ENCODE results near the gene ZIC2.

Gene ZIC2

DNA sequence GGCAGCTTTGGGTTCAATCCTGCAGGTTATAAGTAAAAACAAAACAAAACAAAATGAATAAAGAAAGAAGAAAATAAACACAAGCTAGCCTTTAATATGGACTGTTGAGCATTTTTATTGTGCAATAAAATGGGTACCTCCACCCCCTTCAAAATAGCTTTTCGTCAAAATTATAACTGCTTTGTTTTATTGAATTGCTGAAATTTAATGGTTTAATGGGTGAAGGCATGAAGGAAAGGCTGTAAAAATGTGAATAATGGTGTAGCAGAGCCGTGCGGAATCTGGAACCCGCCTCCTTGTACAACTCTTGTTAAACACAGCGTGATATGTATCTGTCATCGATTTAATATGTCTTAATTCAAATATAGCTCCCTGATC lies 7.8 kb upstream of the ZIC2 start:
- DNase-seq (ENCODE audit: extremely low read depth in 1 of 2, low read depth in 1 of 2): no peak

DNA sequence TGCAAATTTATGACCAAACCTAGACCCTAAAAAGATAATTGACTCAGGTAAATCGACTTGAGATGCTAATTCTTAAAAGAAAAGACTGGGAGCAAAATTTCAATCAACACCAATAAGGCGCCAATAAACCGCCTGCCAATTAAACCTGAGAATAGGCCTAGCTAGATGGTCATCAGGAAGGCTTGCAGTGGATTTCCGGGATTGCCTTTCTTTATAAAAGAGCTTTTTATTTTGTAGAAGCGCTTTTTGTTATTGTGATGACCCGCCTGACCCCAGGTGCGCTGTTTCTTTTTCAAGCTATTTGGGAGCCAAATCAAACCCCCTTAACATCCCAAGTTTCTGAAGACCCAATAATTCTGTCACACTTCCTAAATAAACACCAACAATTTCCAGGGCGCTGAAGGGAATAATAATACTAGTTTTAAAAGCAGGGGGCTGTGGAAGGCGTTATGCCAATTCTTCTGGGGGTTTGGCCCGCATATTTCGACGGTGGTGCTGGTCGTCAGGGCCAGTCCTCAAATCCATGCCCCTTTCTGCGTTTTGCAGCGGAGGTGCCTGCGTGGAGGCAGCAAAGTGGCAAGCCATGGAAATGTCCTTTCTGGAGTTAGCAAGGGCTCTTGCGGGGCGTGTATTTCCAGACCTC lies 7.2 kb upstream of the ZIC2 start:
- no peak for DNase-seq (ENCODE audit: extremely low read depth in 1 of 2, low read depth in 1 of 2)

DNA sequence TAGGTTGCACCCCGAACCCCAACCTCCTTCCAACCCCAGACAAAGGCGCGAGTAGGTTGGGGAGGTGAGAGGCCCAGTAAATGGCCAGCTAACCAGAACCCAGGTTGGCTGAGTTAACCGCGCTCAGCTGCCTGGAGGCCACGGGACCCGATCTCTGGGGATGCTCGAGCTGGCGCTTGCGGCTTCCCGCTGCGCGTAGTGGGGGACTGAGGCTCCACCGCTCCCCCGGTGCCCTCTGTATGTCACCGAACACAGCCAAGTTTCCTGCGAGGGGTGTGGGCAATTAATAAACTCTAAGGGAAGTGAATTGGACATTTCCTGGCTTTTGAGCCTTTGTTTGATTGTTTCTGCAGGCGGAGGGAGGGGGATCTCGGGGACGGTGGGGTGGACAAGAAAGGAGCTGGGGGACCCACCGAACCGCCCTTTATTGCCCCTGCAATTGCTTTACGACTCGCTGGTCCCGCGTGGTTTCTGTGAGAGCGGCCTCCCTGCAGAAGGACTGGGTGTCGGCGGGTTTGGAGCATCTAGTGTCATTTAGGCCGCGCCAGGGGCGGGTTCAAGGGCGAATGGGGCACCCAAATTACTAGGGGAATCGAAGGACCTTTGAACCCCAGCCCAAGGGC lies 6.5 kb upstream of the ZIC2 start:
- DNase-seq (ENCODE audit: extremely low read depth in 1 of 2, low read depth in 1 of 2): no peak

DNA sequence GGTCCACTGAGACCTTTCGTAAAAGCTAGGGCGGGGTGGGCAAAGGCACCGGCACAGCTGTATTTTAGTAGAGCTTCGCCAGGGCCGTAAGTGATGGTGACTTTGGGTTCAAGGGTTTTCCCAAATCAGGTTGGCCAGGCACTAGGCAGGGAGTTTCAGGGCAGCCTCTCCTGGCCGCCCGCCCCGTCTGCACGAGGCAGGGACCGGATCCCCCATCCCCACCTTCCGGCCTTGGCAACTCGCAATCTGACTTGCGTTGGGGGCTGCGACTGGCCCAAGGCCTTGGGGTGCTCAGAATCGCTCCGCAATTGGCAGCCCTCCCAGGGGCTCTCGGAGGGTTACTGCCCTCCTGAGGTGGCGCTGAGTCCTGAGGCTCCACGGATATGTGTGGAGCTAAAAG lies 6.0 kb upstream of the ZIC2 start:
- no peak for DNase-seq (ENCODE audit: extremely low read depth in 1 of 2, low read depth in 1 of 2)

- no peak for DNase-seq (ENCODE audit: extremely low read depth in 1 of 2, low read depth in 1 of 2)
These were observed 5.0 kb upstream of the ZIC2 start for GRCh38 chr13:99976575-99976974.

DNA sequence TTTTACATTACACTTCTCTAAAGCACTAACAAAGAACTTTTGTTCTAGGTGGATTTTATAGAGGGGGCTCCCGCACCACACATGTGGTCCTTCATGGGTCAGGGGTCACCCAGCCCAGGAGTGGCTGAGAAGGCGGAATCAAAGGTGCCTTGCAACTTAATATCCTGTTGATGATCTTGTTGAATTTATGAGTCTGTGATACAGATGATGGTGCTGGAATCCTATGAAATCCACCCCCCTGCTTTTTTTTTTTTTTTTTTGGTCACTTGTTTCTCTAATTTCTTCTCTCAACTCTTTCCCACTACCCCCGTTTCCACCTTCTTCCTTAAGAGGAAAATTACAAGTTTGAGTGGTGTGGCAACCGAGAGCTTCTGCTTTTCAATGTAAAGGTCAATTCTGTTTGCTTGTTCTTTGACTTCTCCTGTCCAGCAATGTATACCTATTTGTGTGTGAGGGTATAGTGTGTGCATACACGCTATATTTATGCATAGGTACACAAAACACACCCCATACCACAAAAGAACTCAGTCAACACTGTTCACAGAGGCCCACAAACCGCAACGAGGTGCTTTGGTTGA lies 4.2 kb upstream of the ZIC2 start:
- no peak for DNase-seq (ENCODE audit: extremely low read depth in 1 of 2, low read depth in 1 of 2)

DNA sequence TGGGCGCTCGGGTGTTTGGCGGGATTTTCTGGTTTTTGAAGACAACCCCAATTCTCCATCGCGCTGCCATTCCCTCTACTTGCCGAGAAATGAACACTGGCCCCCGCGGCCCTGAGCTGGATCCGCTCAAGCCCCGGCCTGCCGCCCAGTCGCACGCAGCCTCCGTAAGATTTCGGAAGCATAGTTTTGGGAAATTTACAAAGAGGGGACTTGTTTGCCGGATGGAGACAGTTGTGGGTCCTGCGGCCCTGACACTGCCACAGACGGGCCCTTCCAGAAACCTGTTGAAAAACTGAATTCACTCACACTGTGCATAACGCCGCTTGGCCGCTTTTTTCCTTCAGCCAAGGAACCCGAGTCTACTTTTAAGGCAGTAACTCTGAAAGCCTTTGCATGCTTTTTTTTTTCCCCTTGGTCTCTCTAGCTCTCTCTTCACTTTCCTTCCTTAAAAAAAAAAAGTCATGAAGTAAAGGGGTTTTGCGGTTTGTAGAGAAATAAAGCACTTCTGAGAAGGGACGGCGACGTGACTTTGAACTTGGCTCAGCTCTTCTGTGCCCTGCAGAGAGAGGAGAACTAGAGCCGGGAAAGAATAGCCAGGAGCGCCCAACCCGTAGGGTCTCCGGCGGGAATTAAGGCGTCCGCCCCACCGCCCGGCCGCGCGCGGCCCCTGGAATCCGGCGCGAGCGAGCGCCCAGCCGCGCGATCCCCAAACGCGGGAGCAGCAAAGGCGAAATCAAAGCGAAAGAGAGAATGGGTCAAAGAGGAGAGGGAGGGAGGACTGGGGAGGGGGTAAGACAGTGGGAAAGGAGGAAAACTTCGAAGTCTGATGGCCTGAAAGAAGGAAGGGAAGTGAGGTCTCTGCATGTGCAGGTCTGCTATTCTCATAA lies 3.4 kb upstream of the ZIC2 start:
- DNase-seq (ENCODE audit: extremely low read depth in 1 of 2, low read depth in 1 of 2): no peak

- DNase-seq (ENCODE audit: extremely low read depth in 1 of 2, low read depth in 1 of 2): no peak
These were observed 2.7 kb upstream of the ZIC2 start for GRCh38 chr13:99978799-99979452.

GRCh38 chr13:99979453-99980200 lies 2.0 kb upstream of the ZIC2 start:
- DNase-seq (ENCODE audit: extremely low read depth in 1 of 2, low read depth in 1 of 2): no peak

GRCh38 chr13:99980201-99980823 lies 1.3 kb upstream of the ZIC2 start:
- DNase-seq (ENCODE audit: extremely low read depth in 1 of 2, low read depth in 1 of 2): peak; percentile 21 to 45

- DNase-seq (ENCODE audit: extremely low read depth in 1 of 2, low read depth in 1 of 2): no peak
These were observed 505 bp upstream of the ZIC2 start for GRCh38 chr13:99980824-99981734.

DNA sequence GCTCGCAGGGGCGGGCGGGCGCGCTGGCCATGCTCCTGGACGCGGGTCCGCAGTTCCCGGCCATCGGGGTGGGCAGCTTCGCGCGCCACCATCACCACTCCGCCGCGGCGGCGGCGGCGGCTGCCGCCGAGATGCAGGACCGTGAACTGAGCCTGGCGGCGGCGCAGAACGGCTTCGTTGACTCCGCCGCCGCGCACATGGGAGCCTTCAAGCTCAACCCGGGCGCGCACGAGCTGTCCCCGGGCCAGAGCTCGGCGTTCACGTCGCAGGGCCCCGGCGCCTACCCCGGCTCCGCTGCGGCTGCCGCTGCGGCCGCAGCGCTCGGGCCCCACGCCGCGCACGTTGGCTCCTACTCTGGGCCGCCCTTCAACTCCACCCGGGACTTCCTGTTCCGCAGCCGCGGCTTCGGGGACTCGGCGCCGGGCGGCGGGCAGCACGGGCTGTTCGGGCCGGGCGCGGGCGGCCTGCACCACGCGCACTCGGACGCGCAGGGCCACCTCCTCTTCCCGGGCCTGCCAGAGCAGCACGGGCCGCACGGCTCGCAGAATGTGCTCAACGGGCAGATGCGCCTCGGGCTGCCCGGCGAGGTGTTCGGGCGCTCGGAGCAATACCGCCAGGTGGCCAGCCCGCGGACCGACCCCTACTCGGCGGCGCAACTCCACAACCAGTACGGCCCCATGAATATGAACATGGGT lies 599 bp downstream of the ZIC2 start:
- no peak for DNase-seq (ENCODE audit: extremely low read depth in 1 of 2, low read depth in 1 of 2)

DNA sequence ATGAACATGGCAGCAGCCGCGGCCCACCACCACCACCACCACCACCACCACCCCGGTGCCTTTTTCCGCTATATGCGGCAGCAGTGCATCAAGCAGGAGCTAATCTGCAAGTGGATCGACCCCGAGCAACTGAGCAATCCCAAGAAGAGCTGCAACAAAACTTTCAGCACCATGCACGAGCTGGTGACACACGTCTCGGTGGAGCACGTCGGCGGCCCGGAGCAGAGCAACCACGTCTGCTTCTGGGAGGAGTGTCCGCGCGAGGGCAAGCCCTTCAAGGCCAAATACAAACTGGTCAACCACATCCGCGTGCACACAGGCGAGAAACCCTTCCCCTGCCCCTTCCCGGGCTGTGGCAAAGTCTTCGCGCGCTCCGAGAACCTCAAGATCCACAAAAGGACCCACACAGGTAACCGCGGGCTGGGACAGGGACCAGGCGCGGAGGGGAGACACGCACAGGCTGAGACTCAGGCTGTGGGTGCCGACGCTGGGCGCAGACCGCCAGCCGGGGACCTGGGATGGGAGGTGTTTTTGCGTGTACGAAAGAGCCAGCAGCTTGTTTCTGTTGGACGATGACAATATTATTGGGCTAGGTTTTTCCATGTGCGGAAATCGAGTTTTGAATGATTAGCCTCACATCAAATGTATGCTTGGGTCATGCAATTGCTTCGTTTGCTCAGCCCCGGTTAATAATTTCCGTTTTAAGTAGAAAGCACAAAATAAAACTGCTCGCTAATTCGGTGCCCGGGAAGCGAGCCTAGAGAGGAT lies 1.3 kb downstream of the ZIC2 start:
- no peak for DNase-seq (ENCODE audit: extremely low read depth in 1 of 2, low read depth in 1 of 2)

GRCh38 chr13:99983499-99984401 lies 2.2 kb downstream of the ZIC2 start:
- DNase-seq (ENCODE audit: extremely low read depth in 1 of 2, low read depth in 1 of 2): no peak

- DNase-seq (ENCODE audit: extremely low read depth in 1 of 2, low read depth in 1 of 2): no peak
These were observed 3.1 kb downstream of the ZIC2 start for GRCh38 chr13:99984461-99985240.
